Endodermal cell (in vitro differentiated cells): ENCODE data around the gene SRP72. TPM values are rescaled to one million over a fixed set of nuclear protein-coding genes. Genes with fewer than 3 reads are reported as not detected.

Source experiments
- DNase-seq: peaks from one replicate; pipeline ENCODE4 v3.0.0-alpha.2; 2017
- H3K27ac ChIP-seq: 2 replicates; pipeline ENCODE4 v1.5.1; 2013; ENCODE audit warnings: mild to moderate bottlenecking, low read depth, low read length, moderate library complexity
- H3K27me3 ChIP-seq: 2 replicates; pipeline ENCODE4 v1.6.1; 2013; ENCODE audit warnings: mild to moderate bottlenecking, low read length, moderate library complexity; ENCODE audit not compliant: insufficient read depth, control insufficient read depth, poor library complexity, severe bottlenecking
- H3K36me3 ChIP-seq: 2 replicates; pipeline ENCODE4 v1.7.0; 2013; ENCODE audit warnings: mild to moderate bottlenecking, low read length, moderate library complexity; ENCODE audit not compliant: control insufficient read depth, insufficient read depth
- H3K4me1 ChIP-seq: one replicate; pipeline ENCODE4 v1.7.0; 2013; ENCODE audit warnings: low read length; ENCODE audit not compliant: control insufficient read depth, insufficient read depth
- H3K4me3 ChIP-seq: 2 replicates; pipeline ENCODE4 v1.5.1; 2013; ENCODE audit warnings: mild to moderate bottlenecking, low read length, moderate library complexity
- H3K9ac ChIP-seq: 2 replicates; pipeline ENCODE4 v1.6.1; 2013; ENCODE audit warnings: mild to moderate bottlenecking, low read length, moderate library complexity; ENCODE audit not compliant: poor library complexity, severe bottlenecking; ENCODE audit errors: extremely low read depth
- H3K9me3 ChIP-seq: 2 replicates; pipeline ENCODE4 v1.6.1; 2013; ENCODE audit warnings: mild to moderate bottlenecking, low read length, moderate library complexity; ENCODE audit not compliant: control insufficient read depth
- H3K27ac Mint-ChIP-seq: 2 replicates; pipeline ENCODE4 v1.8.0; 2020; ENCODE audit warnings: mixed read lengths
- H3K27me3 Mint-ChIP-seq: 2 replicates; pipeline ENCODE4 v1.8.0; 2021; ENCODE audit warnings: mild to moderate bottlenecking, mixed read lengths; ENCODE audit not compliant: insufficient read depth
- H3K36me3 Mint-ChIP-seq: 2 replicates; pipeline ENCODE4 v1.8.0; 2020; ENCODE audit warnings: low read depth, mixed read lengths
- H3K4me1 Mint-ChIP-seq: 2 replicates; pipeline ENCODE4 v1.8.0; 2020; ENCODE audit warnings: mixed read lengths
- H3K4me3 Mint-ChIP-seq: 2 replicates; pipeline ENCODE4 v1.8.0; 2020; ENCODE audit warnings: mild to moderate bottlenecking, moderate library complexity, mixed read lengths
- H3K9me3 Mint-ChIP-seq: 2 replicates; pipeline ENCODE4 v1.8.0; 2020; ENCODE audit warnings: mild to moderate bottlenecking, mixed read lengths
- WGBS, 2 experiments: methylation state at CpG; one replicate each; pipeline versions ENCODE4 v1.1.5 to v1.1.7; 2013; ENCODE audit warnings: missing lambda C conversion rate in 2 of 2, mixed read lengths in 1 of 2; ENCODE audit not compliant: insufficient coverage in 1 of 2, insufficient read length in 1 of 2; 5-methylcytosine and 5-hydroxymethylcytosine counted together
- total RNA-seq, 2 donors: library from RNA; stranded (reverse); fragmentation: NEBNext Ultra II Directional in 1 of 2; extraction: Animal tissue kit (Norgen Biotek cat#: 25700) in 1 of 2; gene quantifications; 2 replicates in 1 of 2; 3 replicates in 1 of 2; pipeline ENCODE4 v1.2.1, GENCODE V29; 2021
- TF ChIP-seq, protein P1 (sequence below): fragments of 200-600 bp; sonication (generic); conservative IDR thresholded peaks from 2 replicates; pipeline ENCODE4 v1.5.0; 2021; ENCODE audit warnings: antibody characterized with exemption, mild to moderate bottlenecking

The SRP72 gene
- total RNA-seq, 2 donors from 2014 or later, result 123 to 134 TPM

DNA sequence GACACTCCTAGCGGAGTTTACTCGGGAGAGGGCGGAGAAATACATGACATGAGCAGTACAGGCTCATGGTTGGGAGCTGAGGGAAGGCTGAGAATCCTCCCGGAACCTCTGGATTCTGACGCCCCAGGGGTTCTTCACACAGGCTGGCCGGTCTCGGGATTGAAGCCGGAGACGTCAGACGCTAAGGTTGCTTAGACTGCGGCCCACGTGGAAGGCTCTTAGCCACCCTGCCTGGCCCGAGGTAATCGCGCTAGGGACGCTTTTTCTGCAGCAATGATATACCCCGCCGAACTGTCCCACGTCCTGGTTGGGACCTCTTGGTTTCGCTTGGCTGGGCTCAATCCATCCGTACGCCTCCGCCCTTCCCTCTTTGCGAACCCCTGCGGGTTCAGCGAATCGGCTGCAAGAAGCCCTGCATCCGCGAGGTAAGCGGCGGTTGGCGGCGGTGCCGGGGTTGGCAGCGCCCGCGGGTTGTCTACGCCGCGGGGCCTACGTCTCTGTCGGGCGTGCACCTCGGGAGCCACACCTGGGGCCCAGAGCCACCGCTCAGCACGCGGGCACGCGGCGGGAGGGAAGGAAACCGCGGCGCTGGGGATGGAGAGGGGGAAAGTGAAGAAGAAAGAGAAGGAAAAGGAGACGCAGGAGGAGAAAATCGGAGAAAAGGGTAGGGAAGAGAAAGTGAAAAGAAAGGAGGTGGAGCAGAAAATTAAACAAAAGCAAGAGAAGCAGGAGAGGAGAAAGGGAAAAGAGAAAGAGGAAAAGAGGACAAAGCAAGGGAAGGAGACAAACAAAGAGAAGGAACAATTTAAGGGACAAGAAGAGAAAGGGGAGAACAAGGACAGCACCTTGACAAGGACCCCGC is 38.1 kb downstream of the SRP72 start, which contains the start of gene ARL9:
TSS of gene ARL9 (plus strand) at position 523 of the 862 bp plus-strand sequence. CDS start at position 595, 72 bp downstream.
- 3 to 5% methylated on average over 16 to 56 of the region's 56 CpGs for WGBS, 2 experiments
- DNase-seq, result peak; percentile 93
- Mint-ChIP-seq H3K27ac (peak within 1 kb of the TSS; percentile 73), H3K36me3 (peaks cover 17% of the 10 kb centered on the region), H3K4me3 (peak within 1 kb of the TSS; percentile 65), H3K27me3 (peaks cover 30% of the 10 kb centered on the region), H3K9me3 (no peaks in the 10 kb centered on the region), H3K4me1 (peaks cover 12% of the 10 kb centered on the region)
- H3K27me3 ChIP-seq, result peaks cover 21% of the 10 kb centered on the region
- peaks cover 2% of the 10 kb centered on the region for H3K4me1 ChIP-seq
- TF ChIP-seq, protein P1, sequence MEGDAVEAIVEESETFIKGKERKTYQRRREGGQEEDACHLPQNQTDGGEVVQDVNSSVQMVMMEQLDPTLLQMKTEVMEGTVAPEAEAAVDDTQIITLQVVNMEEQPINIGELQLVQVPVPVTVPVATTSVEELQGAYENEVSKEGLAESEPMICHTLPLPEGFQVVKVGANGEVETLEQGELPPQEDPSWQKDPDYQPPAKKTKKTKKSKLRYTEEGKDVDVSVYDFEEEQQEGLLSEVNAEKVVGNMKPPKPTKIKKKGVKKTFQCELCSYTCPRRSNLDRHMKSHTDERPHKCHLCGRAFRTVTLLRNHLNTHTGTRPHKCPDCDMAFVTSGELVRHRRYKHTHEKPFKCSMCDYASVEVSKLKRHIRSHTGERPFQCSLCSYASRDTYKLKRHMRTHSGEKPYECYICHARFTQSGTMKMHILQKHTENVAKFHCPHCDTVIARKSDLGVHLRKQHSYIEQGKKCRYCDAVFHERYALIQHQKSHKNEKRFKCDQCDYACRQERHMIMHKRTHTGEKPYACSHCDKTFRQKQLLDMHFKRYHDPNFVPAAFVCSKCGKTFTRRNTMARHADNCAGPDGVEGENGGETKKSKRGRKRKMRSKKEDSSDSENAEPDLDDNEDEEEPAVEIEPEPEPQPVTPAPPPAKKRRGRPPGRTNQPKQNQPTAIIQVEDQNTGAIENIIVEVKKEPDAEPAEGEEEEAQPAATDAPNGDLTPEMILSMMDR, result no peak
- H3K9me3 ChIP-seq, result no peaks in the 10 kb centered on the region
- no peak within 1 kb of the TSS for H3K27ac ChIP-seq
- peak within 1 kb of the TSS; percentile 55 for H3K9ac ChIP-seq
- H3K4me3 ChIP-seq, result peak within 1 kb of the TSS; percentile 82
- H3K36me3 ChIP-seq, result peaks cover 29% of the 10 kb centered on the region

DNA sequence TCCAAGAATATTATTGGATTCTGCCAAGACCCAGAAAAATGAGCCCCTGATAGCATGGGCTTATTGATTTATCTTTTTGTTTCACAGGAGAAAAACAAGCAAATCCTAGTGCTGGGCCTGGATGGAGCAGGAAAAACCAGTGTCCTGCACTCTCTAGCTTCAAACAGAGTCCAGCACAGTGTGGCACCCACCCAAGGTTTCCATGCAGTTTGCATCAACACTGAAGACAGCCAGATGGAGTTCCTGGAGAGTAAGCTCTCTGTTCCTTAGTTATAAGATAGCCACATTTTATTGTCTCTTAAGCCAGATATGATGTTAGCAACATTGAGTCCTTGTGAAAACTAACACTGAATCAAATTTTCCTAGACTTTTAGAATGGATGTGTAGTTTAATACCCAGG is 43.7 kb downstream of the SRP72 start:
- no peaks in the 10 kb centered on the region for H3K36me3 ChIP-seq
- no peak overlapping the region for H3K4me3 ChIP-seq
- no peak for DNase-seq
- Mint-ChIP-seq H3K27me3 (peaks cover 27% of the 10 kb centered on the region), H3K4me1 (peaks cover 6% of the 10 kb centered on the region), H3K27ac (no peak overlapping the region), H3K4me3 (no peak overlapping the region), H3K9me3 (no peaks in the 10 kb centered on the region), H3K36me3 (no peaks in the 10 kb centered on the region)
- H3K9me3 ChIP-seq, result no peaks in the 10 kb centered on the region
- H3K27ac ChIP-seq, result no peak overlapping the region
- peaks cover 14% of the 10 kb centered on the region for H3K27me3 ChIP-seq
- H3K4me1 ChIP-seq, result no peaks in the 10 kb centered on the region
- TF ChIP-seq, protein P1, result no peak
- no peak overlapping the region for H3K9ac ChIP-seq

DNA sequence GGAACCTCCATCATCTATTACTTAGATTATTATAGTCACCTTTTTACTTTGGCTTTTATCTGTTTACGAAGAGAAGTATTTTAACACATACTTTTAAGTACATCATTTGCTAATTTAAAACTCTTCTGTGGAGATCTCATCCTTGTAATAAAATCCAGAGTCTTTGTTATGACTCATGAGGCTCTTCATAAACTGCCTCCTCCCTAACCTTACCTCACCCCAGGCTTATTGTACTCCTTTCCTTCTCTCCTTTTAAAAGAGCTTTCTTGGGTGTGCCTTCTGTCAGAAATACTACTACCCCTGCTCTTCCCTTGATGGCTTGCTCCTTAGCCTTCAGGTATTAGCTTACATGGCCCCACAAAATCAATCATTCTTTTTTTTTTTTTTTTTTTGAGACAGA is 44.7 kb downstream of the SRP72 start:
- Histone ChIP-seq H3K4me1 (no peaks in the 10 kb centered on the region), H3K4me3 (no peak overlapping the region), H3K27me3 (peaks cover 3% of the 10 kb centered on the region), H3K36me3 (no peaks in the 10 kb centered on the region), H3K27ac (no peak overlapping the region), H3K9me3 (no peaks in the 10 kb centered on the region), H3K9ac (no peak overlapping the region)
- Mint-ChIP-seq H3K27ac (no peak overlapping the region), H3K4me3 (no peak overlapping the region), H3K27me3 (peaks cover 16% of the 10 kb centered on the region), H3K9me3 (no peaks in the 10 kb centered on the region), H3K4me1 (peaks cover 2% of the 10 kb centered on the region), H3K36me3 (no peaks in the 10 kb centered on the region)
- 89% methylated on average over 1 of the region's 1 CpG; no CpG with 5 or more reads in 1 of the 2 experiments for WGBS, 2 experiments
- no peak for DNase-seq
- TF ChIP-seq, protein P1, result no peak
